Spleen (tissue), 7 donors: ENCODE measurements around the gene CIPC.

Experiments
- CTCF ChIP-seq, 11 experiments: fragments of 200-600 bp in 7 of 11; fragments of 450-650 bp in 4 of 11; sonication (generic) in 4 of 11; IDR thresholded peaks in 8 of 11; conservative IDR thresholded peaks in 3 of 11; 1 replicate in 7 of 11; 2 replicates in 4 of 11; pipeline versions ENCODE4 v1.4.0 to v1.8.0; 2016 to 2021; ENCODE audit warnings: antibody characterized with exemption in 11 of 11, inconsistent platforms in 4 of 11, mild to moderate bottlenecking in 1 of 11
- POLR2A ChIP-seq, 3 donors: fragments of 450-650 bp; IDR thresholded peaks; one replicate each; pipeline ENCODE4 v1.5.1; 2017; ENCODE audit warnings: antibody characterized with exemption in 3 of 3, mild to moderate bottlenecking in 1 of 3
- donor health status: DM: no; HTN: no; CAD: no; lungs with moderate emphysema.
- donor health status: DM: no; HTN: no; CAD: no.
- donor health status: DM: no; HTN: no; CAD: no.

GRCh38 chr14:77051116-77051515 is 46.9 kb upstream of the CIPC start:
- no peak for TF ChIP-seq CTCF (IDR thresholded peaks at IDR 0.05 in 8 of 11, conservative IDR thresholded peaks at IDR 0.05 in 3 of 11)
- TF ChIP-seq POLR2A (IDR thresholded peaks at IDR 0.05) = no peak
